ENCODE results near the gene MTIF3. TPM values are rescaled to one million over a fixed set of nuclear protein-coding genes. Genes with fewer than 3 reads are reported as not detected.

Gene MTIF3
- total RNA-seq, 2 donors from 2014 or later = 26.0 to 51.1 TPM

GRCh38 chr13:27472941-27473340 is 22.6 kb upstream of the MTIF3 start:
- intact Hi-C loops (cut with DNase I) = no loop called here
- Histone ChIP-seq H3K4me3 (no peak overlapping the region), H3K36me3 (replicated peaks in 1 of 2; ENCODE audit: insufficient read depth in 1 of 2, low read depth in 2 of 2) (no peaks in the 10 kb centered on the region), H3K27ac (no peak overlapping the region), H3K27me3 (no peaks in the 10 kb centered on the region), H3K4me1 (no peaks in the 10 kb centered on the region), H3K9me3 (no peaks in the 10 kb centered on the region)
- DNase-seq (no peak), ATAC-seq (no peak)
- no peak for TF ChIP-seq POLR2A (IDR thresholded peaks at IDR 0.05)
- no peak for TF ChIP-seq CTCF (IDR thresholded peaks at IDR 0.05)
- WGBS, 2 donors = 86 to 90% methylated on average over 1 to 3 of the region's 3 CpGs

GRCh38 chr13:27472441-27472840 is 22.1 kb upstream of the MTIF3 start:
- 74 to 85% methylated on average over 2 of the region's 2 CpGs for WGBS, 2 donors
- no peak for TF ChIP-seq CTCF (IDR thresholded peaks at IDR 0.05)
- no peak for TF ChIP-seq POLR2A (IDR thresholded peaks at IDR 0.05)
- DNase-seq (no peak), ATAC-seq (no peak)
- Histone ChIP-seq H3K9me3 (no peaks in the 10 kb centered on the region), H3K27ac (no peak overlapping the region), H3K27me3 (no peaks in the 10 kb centered on the region), H3K36me3 (replicated peaks in 1 of 2; ENCODE audit: insufficient read depth in 1 of 2, low read depth in 2 of 2) (no peaks in the 10 kb centered on the region), H3K4me1 (no peaks in the 10 kb centered on the region), H3K4me3 (no peak overlapping the region)
- intact Hi-C loops (cut with DNase I) = no loop called here

- Histone ChIP-seq H3K4me3 (no peak overlapping the region), H3K36me3 (replicated peaks in 1 of 2; ENCODE audit: insufficient read depth in 1 of 2, low read depth in 2 of 2) (no peaks in the 10 kb centered on the region), H3K27ac (no peak overlapping the region), H3K9me3 (no peaks in the 10 kb centered on the region), H3K27me3 (no peaks in the 10 kb centered on the region), H3K4me1 (no peaks in the 10 kb centered on the region)
- no peak for DNase-seq
- ATAC-seq = no peak
- WGBS, 2 donors = 71 to 72% methylated on average over 5 of the region's 5 CpGs
- TF ChIP-seq CTCF (IDR thresholded peaks at IDR 0.05) (no peak), POLR2A (IDR thresholded peaks at IDR 0.05) (no peak)
- intact Hi-C loops (cut with DNase I) = no loop called here
Observed at GRCh38 chr13:27470075-27470820, 19.9 kb upstream of the MTIF3 start.

- 28 to 31% methylated on average over 2 to 3 of the region's 3 CpGs for WGBS, 2 donors
- DNase-seq = peak in 2 of 4 donors; percentile 29 to 35
- ATAC-seq = peak; percentile 75
Observed at GRCh38 chr13:27466513-27466912, 16.1 kb upstream of the MTIF3 start.

More at GRCh38 chr13:27466513-27466912, 16.1 kb upstream of the MTIF3 start:
- Histone ChIP-seq H3K36me3 (replicated peaks in 1 of 2; ENCODE audit: insufficient read depth in 1 of 2, low read depth in 2 of 2) (no peaks in the 10 kb centered on the region), H3K27me3 (no peaks in the 10 kb centered on the region), H3K4me3 (no peak overlapping the region), H3K9me3 (no peaks in the 10 kb centered on the region), H3K4me1 (no peaks in the 10 kb centered on the region), H3K27ac (peak overlapping the region in 2 of 4 donors; percentile 7 to 17)
- TF ChIP-seq POLR2A (IDR thresholded peaks at IDR 0.05) = no peak
- TF ChIP-seq CTCF (IDR thresholded peaks at IDR 0.05) = no peak
- intact Hi-C loops (cut with DNase I) = no loop called here

Measured in body of pancreas (tissue), 4 donors.